NCI-H2029 treated with DMSO at 0.1 percent for 48 hours (cell line): ENCODE data around the gene NR2F1-AS1.
A peak's percentile ranks its signal among the peaks of the same experiment; 100 is the strongest.
"Not testable (repeated sequence)": the region's sequence is repeated elsewhere in the genome, so short reads cannot be mapped to it uniquely, and the experiment has no call there.

Source experiments
- DNase-seq: peaks from one replicate; lab custom pipeline; 2025; lab: John Stamatoyannopoulos, UW

The NR2F1-AS1 gene

GRCh38 chr5:93576994-93577853 lies 3.8 kb downstream of the NR2F1-AS1 start:
- no peak for DNase-seq

- DNase-seq, result no peak
Measured at GRCh38 chr5:93575461-93576414, 5.3 kb downstream of the NR2F1-AS1 start.

GRCh38 chr5:93574491-93575305 lies 6.3 kb downstream of the NR2F1-AS1 start:
- DNase-seq, result no peak

- DNase-seq, result no peak
Measured at GRCh38 chr5:93573354-93574351, 7.4 kb downstream of the NR2F1-AS1 start.

- DNase-seq, result peak; percentile 21
Measured at GRCh38 chr5:93572608-93573353, 8.2 kb downstream of the NR2F1-AS1 start.

GRCh38 chr5:93572101-93572607 lies 8.9 kb downstream of the NR2F1-AS1 start:
- DNase-seq, result peak; percentile 9

GRCh38 chr5:93571114-93571949 lies 9.7 kb downstream of the NR2F1-AS1 start:
- DNase-seq, result no peak

- no peak for DNase-seq
Measured at GRCh38 chr5:93570294-93571113, 10.5 kb downstream of the NR2F1-AS1 start.

- DNase-seq, result no peak
Measured at GRCh38 chr5:93569300-93570160, 11.5 kb downstream of the NR2F1-AS1 start.

GRCh38 chr5:93567424-93567823 lies 13.6 kb downstream of the NR2F1-AS1 start:
- DNase-seq, result no peak

GRCh38 chr5:93566091-93566490 lies 14.9 kb downstream of the NR2F1-AS1 start:
- no peak for DNase-seq

- no peak for DNase-seq
Measured at GRCh38 chr5:93557021-93557604, 23.9 kb downstream of the NR2F1-AS1 start.

GRCh38 chr5:93549594-93549993 lies 31.4 kb downstream of the NR2F1-AS1 start:
- not testable (repeated sequence) for DNase-seq

GRCh38 chr5:93545872-93546271 lies 35.1 kb downstream of the NR2F1-AS1 start:
- DNase-seq, result no peak

GRCh38 chr5:93532370-93532769 lies 48.6 kb downstream of the NR2F1-AS1 start:
- DNase-seq, result no peak

- not testable (repeated sequence) for DNase-seq
Measured at GRCh38 chr5:93521815-93522214, 59.2 kb downstream of the NR2F1-AS1 start.
